ENCODE measurements around the gene HOXA5.

GRCh38 chr7:27170426-27171324 lies 27.2 kb upstream of the HOXA5 start:
- TF ChIP-seq CTCF (IDR thresholded peaks at IDR 0.05) (no peak), POLR2A (IDR thresholded peaks at IDR 0.05; ENCODE audit: low read depth) (no peak), EP300 (IDR thresholded peaks at IDR 0.05) (no peak)

Measured in esophagus muscularis mucosa (tissue), 4 donors.